Measurements from ENCODE around the gene SNCB. TPM values are rescaled to one million over a fixed set of nuclear protein-coding genes. Genes with fewer than 3 reads are reported as not detected.

SNCB gene
- total and polyA plus RNA-seq, 5 donors: 0.74 to 3.2 (median 1.6) TPM; not detected in 1

DNA sequence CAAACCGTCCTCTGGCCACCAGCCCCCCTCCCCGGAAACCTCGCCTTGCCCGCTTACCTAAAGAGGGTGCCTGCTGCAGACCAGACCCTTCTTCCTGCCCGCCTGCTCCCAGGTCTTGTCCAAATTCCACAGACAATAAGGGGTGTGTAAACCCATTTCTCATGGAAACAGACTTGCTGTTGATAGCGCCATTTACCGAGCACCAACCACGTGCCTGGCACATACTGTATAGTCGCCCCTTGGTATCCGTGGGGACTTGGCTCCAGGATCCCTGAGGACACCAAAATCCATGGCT is 56.1 kb downstream of the SNCB start:
- intact Hi-C loops (cut with DNase I): loop anchor here in 2 of 4 donors (2.0 to 10.0 kb wide), 2 partner anchors 61 to 73 kb away; partner anchors contain the start of genes EIF4E1B (in 1 of the 2), SNCB (in 1 of the 2) and TSPAN17 (in 1 of the 2)
- H3K4me3 ChIP-seq (ENCODE audit: low read length): no peak overlapping the region
- DNase-seq (no peak), ATAC-seq (no peak)
- no peaks in the 10 kb centered on the region for H3K9me3 ChIP-seq (ENCODE audit: control insufficient read depth, low read length)
- H3K27ac ChIP-seq (ENCODE audit: low read length): no peak overlapping the region
- H3K4me1 ChIP-seq (ENCODE audit: control insufficient read depth, insufficient read depth, low read length): no peaks in the 10 kb centered on the region
- WGBS: 46% methylated on average over 10 of the region's 10 CpGs
- H3K27me3 ChIP-seq (ENCODE audit: control insufficient read depth, insufficient read depth): no peaks in the 10 kb centered on the region

- intact Hi-C loops (cut with DNase I): loop anchor here in 2 of 4 donors (2.0 to 10.0 kb wide), 2 partner anchors 61 to 73 kb away; partner anchors contain the start of genes EIF4E1B (in 1 of the 2), SNCB (in 1 of the 2) and TSPAN17 (in 1 of the 2)
These were observed 56.6 kb downstream of the SNCB start for GRCh38 chr5:176573564-176574296.

More at GRCh38 chr5:176573564-176574296, 56.6 kb downstream of the SNCB start:
- ATAC-seq (peak; percentile 81 to 87), DNase-seq (peak; percentile 69 to 88 (median 87))
- no peaks in the 10 kb centered on the region for H3K27me3 ChIP-seq (ENCODE audit: control insufficient read depth, insufficient read depth)
- H3K27ac ChIP-seq (ENCODE audit: low read length): no peak overlapping the region
- H3K9me3 ChIP-seq (ENCODE audit: control insufficient read depth, low read length): no peaks in the 10 kb centered on the region
- H3K4me3 ChIP-seq (ENCODE audit: low read length): no peak overlapping the region
- 36% methylated on average over 18 of the region's 18 CpGs for WGBS
- no peaks in the 10 kb centered on the region for H3K4me1 ChIP-seq (ENCODE audit: control insufficient read depth, insufficient read depth, low read length)

Small RNAs within 50 kb of the gene (microRNA-seq; reads per million reads assigned to microRNA genes)
- 0 reads per million in 2 donors for gene MIR4281

Other genes starting within 250 kb of the SNCB start
- gene NOP16, start 241.9 kb downstream of the SNCB start, total RNA-seq: 10 to 100 TPM; 16.6 to 23.3 (median 17.9) TPM
- gene NOP16, start 241.9 kb downstream of the SNCB start, polyA plus RNA-seq: 28.8 TPM
- 100 to 1,000 TPM; 164 to 215 (median 180) TPM for gene HIGD2A, start 241.8 kb downstream of the SNCB start, total RNA-seq
- 349 TPM for gene HIGD2A, start 241.8 kb downstream of the SNCB start, polyA plus RNA-seq
- 100 to 1,000 TPM; 209 to 219 (median 212) TPM for gene CLTB, start 214.0 kb downstream of the SNCB start, total RNA-seq
- 329 TPM for gene CLTB, start 214.0 kb downstream of the SNCB start, polyA plus RNA-seq
- gene FAF2, start 182.1 kb downstream of the SNCB start, total RNA-seq: 10 to 100 TPM; 17.6 to 25.2 (median 18.8) TPM
- gene FAF2, start 182.1 kb downstream of the SNCB start, polyA plus RNA-seq: 9.7 TPM
- 10 to 100 TPM; 19.6 to 31.7 (median 26.4) TPM for gene RNF44, start 93.1 kb downstream of the SNCB start, total RNA-seq
- 16.5 TPM for gene RNF44, start 93.1 kb downstream of the SNCB start, polyA plus RNA-seq
- gene CDHR2, start 81.2 kb downstream of the SNCB start, total RNA-seq: under 1 TPM in 3 of 4 donors, not detected in 1; 0.40 to 0.92 (median 0.47) TPM
- not detected for gene CDHR2, start 81.2 kb downstream of the SNCB start, polyA plus RNA-seq
- under 1 TPM; 0.34 to 0.62 (median 0.46) TPM for gene GPRIN1, start 20.4 kb downstream of the SNCB start, total RNA-seq
- 0.23 TPM for gene GPRIN1, start 20.4 kb downstream of the SNCB start, polyA plus RNA-seq
- not detected for gene EIF4E1B, start 141 bp upstream of the SNCB start, total RNA-seq
- gene EIF4E1B, start 141 bp upstream of the SNCB start, polyA plus RNA-seq: not detected
- gene TSPAN17, start 16.9 kb upstream of the SNCB start, total RNA-seq: 10 to 100 TPM; 16.1 to 23.7 (median 18.8) TPM
- gene TSPAN17, start 16.9 kb upstream of the SNCB start, polyA plus RNA-seq: 15.8 TPM
- gene UNC5A, start 180.0 kb upstream of the SNCB start, total RNA-seq: under 1 TPM; 0.17 to 0.85 (median 0.44) TPM
- gene UNC5A, start 180.0 kb upstream of the SNCB start, polyA plus RNA-seq: 0.68 TPM

Data from right cardiac atrium (tissue), 5 donors.